H1 (cell line): Measurements from ENCODE around the gene SLC23A2. TPM values are rescaled to one million over a fixed set of nuclear protein-coding genes. Genes with fewer than 3 reads are reported as not detected.

Source experiments
- polyA plus RNA-seq, 7 experiments: library from polyadenylated mRNA; depleted of rRNA in 3 of 7; stranded (reverse) in 5 of 7; unstranded in 2 of 7; fragments of >200 nt in 5 of 7; fragments of 200-250 nt in 2 of 7; gene quantifications; 1 replicate in 5 of 7; 2 replicates in 1 of 7; 4 replicates in 1 of 7; pipeline versions ENCODE4 v1.2.1 to v1.2.3, GENCODE V29; 2011 to 2013; ENCODE audit warnings: missing spikeins in 2 of 7, mixed read lengths in 2 of 7
- total RNA-seq: library from RNA; stranded (reverse); fragmentation: NEBNext Ultra II Directional; extraction: Animal tissue kit (Norgen Biotek cat#: 25700); gene quantifications from 2 replicates; pipeline ENCODE4 v1.2.1, GENCODE V29; 2021
- TF ChIP-seq, protein P1 (sequence below): fragments of 300-600 bp; sonication (generic); IDR thresholded peaks from 2 replicates; pipeline ENCODE4 v1.7.1; 2012; ENCODE audit warnings: low read length, moderate library complexity, mild to moderate bottlenecking, inconsistent platforms; ENCODE audit not compliant: insufficient replicate concordance

The SLC23A2 gene
- total and polyA plus RNA-seq, 2 of the 8 experiments (the other 6 are each of a cell fraction or from before 2014, with no cell fraction given), result 17.0 to 18.6 TPM

DNA sequence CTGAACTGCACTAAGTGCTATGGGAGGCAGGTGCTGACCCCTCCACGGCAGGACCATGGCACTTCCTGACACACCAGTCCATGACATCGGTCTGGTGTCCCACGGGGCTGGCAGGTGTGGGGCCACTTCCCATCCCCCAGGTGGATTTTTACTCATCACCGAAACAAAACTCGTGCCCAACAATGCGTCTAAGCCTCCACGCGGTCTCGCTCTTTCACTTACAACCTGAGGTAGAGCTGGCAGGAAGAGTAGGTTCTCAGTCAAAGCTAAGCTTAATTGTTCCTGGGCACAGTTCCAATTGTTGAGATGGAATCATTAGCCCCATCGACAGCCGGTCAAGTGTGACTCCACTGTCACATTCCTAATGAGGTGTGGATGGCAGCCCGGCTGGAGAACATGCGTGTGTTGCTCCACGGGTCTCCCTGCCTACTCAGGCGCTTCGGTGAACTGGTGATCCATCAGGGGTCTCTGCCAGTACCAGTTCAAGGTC lies 125.7 kb downstream of the SLC23A2 start (continued):
- TF ChIP-seq, protein P1, sequence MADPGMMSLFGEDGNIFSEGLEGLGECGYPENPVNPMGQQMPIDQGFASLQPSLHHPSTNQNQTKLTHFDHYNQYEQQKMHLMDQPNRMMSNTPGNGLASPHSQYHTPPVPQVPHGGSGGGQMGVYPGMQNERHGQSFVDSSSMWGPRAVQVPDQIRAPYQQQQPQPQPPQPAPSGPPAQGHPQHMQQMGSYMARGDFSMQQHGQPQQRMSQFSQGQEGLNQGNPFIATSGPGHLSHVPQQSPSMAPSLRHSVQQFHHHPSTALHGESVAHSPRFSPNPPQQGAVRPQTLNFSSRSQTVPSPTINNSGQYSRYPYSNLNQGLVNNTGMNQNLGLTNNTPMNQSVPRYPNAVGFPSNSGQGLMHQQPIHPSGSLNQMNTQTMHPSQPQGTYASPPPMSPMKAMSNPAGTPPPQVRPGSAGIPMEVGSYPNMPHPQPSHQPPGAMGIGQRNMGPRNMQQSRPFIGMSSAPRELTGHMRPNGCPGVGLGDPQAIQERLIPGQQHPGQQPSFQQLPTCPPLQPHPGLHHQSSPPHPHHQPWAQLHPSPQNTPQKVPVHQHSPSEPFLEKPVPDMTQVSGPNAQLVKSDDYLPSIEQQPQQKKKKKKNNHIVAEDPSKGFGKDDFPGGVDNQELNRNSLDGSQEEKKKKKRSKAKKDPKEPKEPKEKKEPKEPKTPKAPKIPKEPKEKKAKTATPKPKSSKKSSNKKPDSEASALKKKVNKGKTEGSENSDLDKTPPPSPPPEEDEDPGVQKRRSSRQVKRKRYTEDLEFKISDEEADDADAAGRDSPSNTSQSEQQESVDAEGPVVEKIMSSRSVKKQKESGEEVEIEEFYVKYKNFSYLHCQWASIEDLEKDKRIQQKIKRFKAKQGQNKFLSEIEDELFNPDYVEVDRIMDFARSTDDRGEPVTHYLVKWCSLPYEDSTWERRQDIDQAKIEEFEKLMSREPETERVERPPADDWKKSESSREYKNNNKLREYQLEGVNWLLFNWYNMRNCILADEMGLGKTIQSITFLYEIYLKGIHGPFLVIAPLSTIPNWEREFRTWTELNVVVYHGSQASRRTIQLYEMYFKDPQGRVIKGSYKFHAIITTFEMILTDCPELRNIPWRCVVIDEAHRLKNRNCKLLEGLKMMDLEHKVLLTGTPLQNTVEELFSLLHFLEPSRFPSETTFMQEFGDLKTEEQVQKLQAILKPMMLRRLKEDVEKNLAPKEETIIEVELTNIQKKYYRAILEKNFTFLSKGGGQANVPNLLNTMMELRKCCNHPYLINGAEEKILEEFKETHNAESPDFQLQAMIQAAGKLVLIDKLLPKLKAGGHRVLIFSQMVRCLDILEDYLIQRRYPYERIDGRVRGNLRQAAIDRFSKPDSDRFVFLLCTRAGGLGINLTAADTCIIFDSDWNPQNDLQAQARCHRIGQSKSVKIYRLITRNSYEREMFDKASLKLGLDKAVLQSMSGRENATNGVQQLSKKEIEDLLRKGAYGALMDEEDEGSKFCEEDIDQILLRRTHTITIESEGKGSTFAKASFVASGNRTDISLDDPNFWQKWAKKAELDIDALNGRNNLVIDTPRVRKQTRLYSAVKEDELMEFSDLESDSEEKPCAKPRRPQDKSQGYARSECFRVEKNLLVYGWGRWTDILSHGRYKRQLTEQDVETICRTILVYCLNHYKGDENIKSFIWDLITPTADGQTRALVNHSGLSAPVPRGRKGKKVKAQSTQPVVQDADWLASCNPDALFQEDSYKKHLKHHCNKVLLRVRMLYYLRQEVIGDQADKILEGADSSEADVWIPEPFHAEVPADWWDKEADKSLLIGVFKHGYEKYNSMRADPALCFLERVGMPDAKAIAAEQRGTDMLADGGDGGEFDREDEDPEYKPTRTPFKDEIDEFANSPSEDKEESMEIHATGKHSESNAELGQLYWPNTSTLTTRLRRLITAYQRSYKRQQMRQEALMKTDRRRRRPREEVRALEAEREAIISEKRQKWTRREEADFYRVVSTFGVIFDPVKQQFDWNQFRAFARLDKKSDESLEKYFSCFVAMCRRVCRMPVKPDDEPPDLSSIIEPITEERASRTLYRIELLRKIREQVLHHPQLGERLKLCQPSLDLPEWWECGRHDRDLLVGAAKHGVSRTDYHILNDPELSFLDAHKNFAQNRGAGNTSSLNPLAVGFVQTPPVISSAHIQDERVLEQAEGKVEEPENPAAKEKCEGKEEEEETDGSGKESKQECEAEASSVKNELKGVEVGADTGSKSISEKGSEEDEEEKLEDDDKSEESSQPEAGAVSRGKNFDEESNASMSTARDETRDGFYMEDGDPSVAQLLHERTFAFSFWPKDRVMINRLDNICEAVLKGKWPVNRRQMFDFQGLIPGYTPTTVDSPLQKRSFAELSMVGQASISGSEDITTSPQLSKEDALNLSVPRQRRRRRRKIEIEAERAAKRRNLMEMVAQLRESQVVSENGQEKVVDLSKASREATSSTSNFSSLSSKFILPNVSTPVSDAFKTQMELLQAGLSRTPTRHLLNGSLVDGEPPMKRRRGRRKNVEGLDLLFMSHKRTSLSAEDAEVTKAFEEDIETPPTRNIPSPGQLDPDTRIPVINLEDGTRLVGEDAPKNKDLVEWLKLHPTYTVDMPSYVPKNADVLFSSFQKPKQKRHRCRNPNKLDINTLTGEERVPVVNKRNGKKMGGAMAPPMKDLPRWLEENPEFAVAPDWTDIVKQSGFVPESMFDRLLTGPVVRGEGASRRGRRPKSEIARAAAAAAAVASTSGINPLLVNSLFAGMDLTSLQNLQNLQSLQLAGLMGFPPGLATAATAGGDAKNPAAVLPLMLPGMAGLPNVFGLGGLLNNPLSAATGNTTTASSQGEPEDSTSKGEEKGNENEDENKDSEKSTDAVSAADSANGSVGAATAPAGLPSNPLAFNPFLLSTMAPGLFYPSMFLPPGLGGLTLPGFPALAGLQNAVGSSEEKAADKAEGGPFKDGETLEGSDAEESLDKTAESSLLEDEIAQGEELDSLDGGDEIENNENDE, result no peak
